K562 (cell line): ENCODE data around the gene PDE8A. TPM values are rescaled to one million over a fixed set of nuclear protein-coding genes. Genes with fewer than 3 reads are reported as not detected.

ENCODE experiments used
- BMI1 ChIP-seq: fragments of 150-350 bp; IDR thresholded peaks from 2 replicates; pipeline ENCODE4 v1.6.1; 2014; ENCODE audit warnings: low read length
- CBX3 ChIP-seq, 2 experiments: IDR thresholded peaks; 1 replicate in 1 of 2; 2 replicates in 1 of 2; pipeline ENCODE4 v1.6.1; 2012; ENCODE audit warnings: inconsistent platforms in 2 of 2, low read length in 2 of 2, borderline replicate concordance in 1 of 2, control low read depth in 1 of 2
- NFYB ChIP-seq: IDR thresholded peaks from 2 replicates; pipeline ENCODE4 v1.6.1; 2011; ENCODE audit warnings: mild to moderate bottlenecking, moderate library complexity; ENCODE audit not compliant: insufficient read length; ENCODE audit errors: extremely low read depth
- NR2C1 ChIP-seq, 2 experiments: fragments of 450-650 bp; IDR thresholded peaks; 2 replicates each; pipeline ENCODE4 v1.6.1; 2017; ENCODE audit warnings: mild to moderate bottlenecking in 2 of 2, antibody characterized with exemption in 1 of 2, inconsistent platforms in 1 of 2, missing compliant biosample characterization in 1 of 2, missing genetic modification characterization in 1 of 2
- ZNF766 ChIP-seq: fragments of 200-800 bp; sonication (Bioruptor generic); conservative IDR thresholded peaks from 2 replicates; pipeline ENCODE4 v1.6.1; 2016; ENCODE audit warnings: missing genetic modification characterization, missing compliant biosample characterization
- polyA plus RNA-seq, 8 experiments: library from polyadenylated mRNA; depleted of rRNA in 4 of 8; stranded (reverse) in 5 of 8; unstranded in 3 of 8; fragments of >200 nt; fragmentation: Nextera tagmentation in 2 of 8; fragmentation: Illumina TruSeq in 1 of 8; extraction: Ambion mirVana in 2 of 8; extraction: Trizol in 1 of 8; gene quantifications; 2 replicates each; pipeline versions ENCODE4 v1.2.1 to v1.2.3, GENCODE V29; 2011 to 2014; ENCODE audit warnings: inconsistent platforms in 1 of 8, missing spikeins in 1 of 8
- total RNA-seq, 7 experiments: library from RNA; depleted of rRNA in 6 of 7; stranded (reverse); fragments of >200 nt in 6 of 7; fragmentation: Illumina TruSeq in 2 of 7; extraction: Trizol in 2 of 7; gene quantifications; 2 replicates each; pipeline versions ENCODE4 v1.2.1 to v1.2.3, GENCODE V29; 2011 to 2021; ENCODE audit warnings: low replicate concordance in 1 of 7
- TF ChIP-seq, protein P1 (sequence below), 2 experiments: fragments of 450-650 bp; IDR thresholded peaks; 2 replicates each; pipeline ENCODE4 v1.6.1; 2016; ENCODE audit warnings: mild to moderate bottlenecking in 2 of 2, borderline replicate concordance in 1 of 2, low read depth in 1 of 2, moderate library complexity in 1 of 2
- TF ChIP-seq, protein P2 (sequence below): sonication (generic); IDR thresholded peaks from 2 replicates; pipeline ENCODE4 v1.6.1; 2016
- TF ChIP-seq, protein P3 (sequence below), 2 experiments: fragments of 450-650 bp; IDR thresholded peaks; 2 replicates each; pipeline ENCODE4 v1.6.1; 2018; ENCODE audit warnings: mild to moderate bottlenecking in 2 of 2, low read depth in 1 of 2; ENCODE audit not compliant: partially characterized antibody in 2 of 2
- TF ChIP-seq, protein P4 (sequence below): fragments of 450-650 bp; IDR thresholded peaks from 2 replicates; pipeline ENCODE4 v1.6.1; 2014; ENCODE audit warnings: low read depth, mild to moderate bottlenecking, moderate library complexity, borderline replicate concordance

The PDE8A gene
- total and polyA plus RNA-seq, 9 of the 15 experiments (the other 6 are each of a cell fraction or from before 2014, with no cell fraction given) = 5.9 to 40.3 (median 19.8) TPM

DNA sequence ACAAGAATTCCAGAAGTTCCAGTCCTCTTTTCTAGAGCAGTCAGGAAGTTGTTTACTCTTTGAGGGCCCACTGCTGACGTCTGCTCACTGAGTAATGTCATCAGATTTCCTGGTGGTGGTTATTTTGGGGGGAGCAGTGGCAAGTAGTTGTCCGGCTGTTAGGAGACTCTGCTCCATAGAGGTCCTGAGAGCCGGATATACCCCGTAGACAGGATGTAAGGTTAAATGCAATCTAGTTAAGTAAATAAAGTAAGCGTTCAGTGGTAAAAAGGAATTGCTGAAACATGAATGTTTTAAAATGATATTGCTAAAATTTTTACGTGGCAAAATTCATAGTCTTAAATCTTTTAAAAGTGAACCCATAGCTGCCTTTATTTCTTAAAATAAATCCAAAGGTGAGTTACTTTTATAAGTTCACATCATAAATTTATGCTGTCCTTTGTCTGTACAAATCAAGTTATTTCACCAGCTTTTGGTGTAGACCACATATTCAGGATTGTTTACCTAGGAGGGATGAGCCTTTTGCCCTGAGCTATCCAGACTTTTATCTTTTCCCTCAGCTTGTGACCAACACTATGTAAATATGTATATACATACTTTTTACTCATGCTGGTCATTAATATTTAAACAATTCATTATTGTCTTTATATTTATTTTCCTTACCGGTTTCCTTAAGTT, 65.8 kb downstream of the PDE8A start (continued):
- TF ChIP-seq CBX3 (IDR thresholded peaks at IDR 0.05; ENCODE audit: borderline replicate concordance in 1 of 2, low read length in 2 of 2) (no peak), NFYB (no peak), NR2C1 (IDR thresholded peaks at IDR 0.05) (no peak), NR2C1 (tag; IDR thresholded peaks at IDR 0.05) (0 out of 2 replicates have a peak, but pooled peaks have one; percentile 21), BMI1 (no peak), ZNF766 (CRISPR knock-in tag) (no peak)
- TF ChIP-seq, protein P1, sequence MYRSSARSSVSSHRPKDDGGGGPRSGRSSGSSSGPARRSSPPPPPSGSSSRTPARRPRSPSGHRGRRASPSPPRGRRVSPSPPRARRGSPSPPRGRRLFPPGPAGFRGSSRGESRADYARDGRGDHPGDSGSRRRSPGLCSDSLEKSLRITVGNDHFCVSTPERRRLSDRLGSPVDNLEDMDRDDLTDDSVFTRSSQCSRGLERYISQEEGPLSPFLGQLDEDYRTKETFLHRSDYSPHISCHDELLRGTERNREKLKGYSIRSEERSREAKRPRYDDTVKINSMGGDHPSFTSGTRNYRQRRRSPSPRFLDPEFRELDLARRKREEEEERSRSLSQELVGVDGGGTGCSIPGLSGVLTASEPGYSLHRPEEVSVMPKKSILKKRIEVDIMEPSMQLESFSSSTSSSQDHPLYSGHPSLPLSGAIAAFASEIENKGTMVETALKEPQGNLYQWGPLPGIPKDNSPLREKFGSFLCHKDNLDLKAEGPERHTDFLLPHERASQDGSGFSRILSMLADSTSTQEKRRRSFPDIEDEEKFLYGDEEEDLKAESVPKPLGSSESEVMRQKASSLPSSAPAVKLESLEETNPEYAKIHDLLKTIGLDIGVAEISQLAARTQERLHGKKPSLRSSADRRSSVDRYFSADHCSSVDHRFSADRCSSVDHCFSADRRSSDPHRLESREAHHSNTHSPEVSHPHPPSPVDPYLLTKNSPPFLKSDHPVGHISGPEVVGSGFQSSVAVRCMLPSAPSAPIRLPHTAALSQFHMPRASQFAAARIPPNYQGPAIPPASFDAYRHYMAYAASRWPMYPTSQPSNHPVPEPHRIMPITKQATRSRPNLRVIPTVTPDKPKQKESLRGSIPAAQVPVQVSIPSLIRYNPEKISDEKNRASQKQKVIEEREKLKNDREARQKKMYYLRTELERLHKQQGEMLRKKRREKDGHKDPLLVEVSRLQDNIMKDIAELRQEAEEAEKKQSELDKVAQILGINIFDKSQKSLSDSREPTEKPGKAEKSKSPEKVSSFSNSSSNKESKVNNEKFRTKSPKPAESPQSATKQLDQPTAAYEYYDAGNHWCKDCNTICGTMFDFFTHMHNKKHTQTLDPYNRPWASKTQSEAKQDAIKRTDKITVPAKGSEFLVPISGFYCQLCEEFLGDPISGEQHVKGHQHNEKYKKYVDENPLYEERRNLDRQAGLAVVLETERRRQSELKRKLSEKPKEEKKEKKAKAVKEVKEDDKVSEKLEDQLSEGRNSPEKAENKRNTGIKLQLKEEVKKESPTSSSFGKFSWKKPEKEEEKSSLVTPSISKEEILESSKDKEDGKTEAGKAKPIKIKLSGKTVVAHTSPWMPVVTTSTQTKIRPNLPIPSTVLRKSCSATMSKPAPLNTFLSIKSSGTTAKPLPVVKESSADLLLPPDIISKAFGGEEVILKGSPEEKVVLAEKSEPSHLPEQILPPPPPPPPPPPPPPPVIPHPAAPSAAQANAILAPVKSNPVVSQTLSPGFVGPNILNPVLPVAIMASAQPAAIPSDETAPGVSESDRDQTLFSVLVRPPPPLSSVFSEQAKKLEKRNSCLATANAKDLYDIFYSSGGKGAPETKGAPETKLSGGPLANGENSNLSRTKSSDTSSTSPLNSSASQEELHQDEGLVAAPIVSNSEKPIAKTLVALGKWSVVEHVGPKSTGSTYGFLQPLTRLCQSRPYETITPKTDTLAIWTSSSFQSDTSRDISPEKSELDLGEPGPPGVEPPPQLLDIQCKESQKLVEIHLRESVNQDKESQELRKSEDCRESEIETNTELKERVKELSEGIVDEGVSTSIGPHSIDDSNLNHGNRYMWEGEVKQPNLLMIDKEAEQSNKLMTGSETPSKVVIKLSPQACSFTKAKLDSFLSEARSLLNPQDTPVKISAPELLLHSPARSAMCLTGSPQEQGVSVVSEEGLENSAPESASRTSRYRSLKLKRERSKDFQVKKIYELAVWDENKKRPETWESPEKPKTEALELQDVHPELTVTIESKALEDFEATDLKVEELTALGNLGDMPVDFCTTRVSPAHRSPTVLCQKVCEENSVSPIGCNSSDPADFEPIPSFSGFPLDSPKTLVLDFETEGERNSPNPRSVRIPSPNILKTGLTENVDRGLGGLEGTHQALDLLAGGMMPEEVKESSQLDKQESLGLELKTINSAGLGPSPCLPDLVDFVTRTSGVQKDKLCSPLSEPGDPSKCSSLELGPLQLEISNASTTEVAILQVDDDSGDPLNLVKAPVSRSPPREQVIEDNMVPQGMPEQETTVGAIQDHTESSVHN (IDR thresholded peaks at IDR 0.05; ENCODE audit: borderline replicate concordance in 1 of 2, low read depth in 1 of 2) = 0 out of 4 replicates have a peak, but pooled peaks of 1 of the 2 experiments have one; percentile 32
- TF ChIP-seq, protein P2, sequence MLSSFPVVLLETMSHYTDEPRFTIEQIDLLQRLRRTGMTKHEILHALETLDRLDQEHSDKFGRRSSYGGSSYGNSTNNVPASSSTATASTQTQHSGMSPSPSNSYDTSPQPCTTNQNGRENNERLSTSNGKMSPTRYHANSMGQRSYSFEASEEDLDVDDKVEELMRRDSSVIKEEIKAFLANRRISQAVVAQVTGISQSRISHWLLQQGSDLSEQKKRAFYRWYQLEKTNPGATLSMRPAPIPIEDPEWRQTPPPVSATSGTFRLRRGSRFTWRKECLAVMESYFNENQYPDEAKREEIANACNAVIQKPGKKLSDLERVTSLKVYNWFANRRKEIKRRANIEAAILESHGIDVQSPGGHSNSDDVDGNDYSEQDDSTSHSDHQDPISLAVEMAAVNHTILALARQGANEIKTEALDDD = peak; percentile 68
- TF ChIP-seq, protein P3, sequence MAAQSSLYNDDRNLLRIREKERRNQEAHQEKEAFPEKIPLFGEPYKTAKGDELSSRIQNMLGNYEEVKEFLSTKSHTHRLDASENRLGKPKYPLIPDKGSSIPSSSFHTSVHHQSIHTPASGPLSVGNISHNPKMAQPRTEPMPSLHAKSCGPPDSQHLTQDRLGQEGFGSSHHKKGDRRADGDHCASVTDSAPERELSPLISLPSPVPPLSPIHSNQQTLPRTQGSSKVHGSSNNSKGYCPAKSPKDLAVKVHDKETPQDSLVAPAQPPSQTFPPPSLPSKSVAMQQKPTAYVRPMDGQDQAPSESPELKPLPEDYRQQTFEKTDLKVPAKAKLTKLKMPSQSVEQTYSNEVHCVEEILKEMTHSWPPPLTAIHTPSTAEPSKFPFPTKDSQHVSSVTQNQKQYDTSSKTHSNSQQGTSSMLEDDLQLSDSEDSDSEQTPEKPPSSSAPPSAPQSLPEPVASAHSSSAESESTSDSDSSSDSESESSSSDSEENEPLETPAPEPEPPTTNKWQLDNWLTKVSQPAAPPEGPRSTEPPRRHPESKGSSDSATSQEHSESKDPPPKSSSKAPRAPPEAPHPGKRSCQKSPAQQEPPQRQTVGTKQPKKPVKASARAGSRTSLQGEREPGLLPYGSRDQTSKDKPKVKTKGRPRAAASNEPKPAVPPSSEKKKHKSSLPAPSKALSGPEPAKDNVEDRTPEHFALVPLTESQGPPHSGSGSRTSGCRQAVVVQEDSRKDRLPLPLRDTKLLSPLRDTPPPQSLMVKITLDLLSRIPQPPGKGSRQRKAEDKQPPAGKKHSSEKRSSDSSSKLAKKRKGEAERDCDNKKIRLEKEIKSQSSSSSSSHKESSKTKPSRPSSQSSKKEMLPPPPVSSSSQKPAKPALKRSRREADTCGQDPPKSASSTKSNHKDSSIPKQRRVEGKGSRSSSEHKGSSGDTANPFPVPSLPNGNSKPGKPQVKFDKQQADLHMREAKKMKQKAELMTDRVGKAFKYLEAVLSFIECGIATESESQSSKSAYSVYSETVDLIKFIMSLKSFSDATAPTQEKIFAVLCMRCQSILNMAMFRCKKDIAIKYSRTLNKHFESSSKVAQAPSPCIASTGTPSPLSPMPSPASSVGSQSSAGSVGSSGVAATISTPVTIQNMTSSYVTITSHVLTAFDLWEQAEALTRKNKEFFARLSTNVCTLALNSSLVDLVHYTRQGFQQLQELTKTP (IDR thresholded peaks at IDR 0.05; ENCODE audit: low read depth in 1 of 2, partially characterized antibody in 2 of 2) = peak in 1 of 2 experiments; percentile 70
- TF ChIP-seq, protein P4, sequence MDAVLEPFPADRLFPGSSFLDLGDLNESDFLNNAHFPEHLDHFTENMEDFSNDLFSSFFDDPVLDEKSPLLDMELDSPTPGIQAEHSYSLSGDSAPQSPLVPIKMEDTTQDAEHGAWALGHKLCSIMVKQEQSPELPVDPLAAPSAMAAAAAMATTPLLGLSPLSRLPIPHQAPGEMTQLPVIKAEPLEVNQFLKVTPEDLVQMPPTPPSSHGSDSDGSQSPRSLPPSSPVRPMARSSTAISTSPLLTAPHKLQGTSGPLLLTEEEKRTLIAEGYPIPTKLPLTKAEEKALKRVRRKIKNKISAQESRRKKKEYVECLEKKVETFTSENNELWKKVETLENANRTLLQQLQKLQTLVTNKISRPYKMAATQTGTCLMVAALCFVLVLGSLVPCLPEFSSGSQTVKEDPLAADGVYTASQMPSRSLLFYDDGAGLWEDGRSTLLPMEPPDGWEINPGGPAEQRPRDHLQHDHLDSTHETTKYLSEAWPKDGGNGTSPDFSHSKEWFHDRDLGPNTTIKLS = peak; percentile 77
